D341Med (cell line): ENCODE measurements around the gene LAMC1.
"Not testable (repeated sequence)": the region's sequence is repeated elsewhere in the genome, so short reads cannot be mapped to it uniquely, and the experiment has no call there.

Experiments
- DNase-seq: peaks from one replicate; pipeline ENCODE4 v3.0.0; 2012; ENCODE audit warnings: low spot score

Gene LAMC1

DNA sequence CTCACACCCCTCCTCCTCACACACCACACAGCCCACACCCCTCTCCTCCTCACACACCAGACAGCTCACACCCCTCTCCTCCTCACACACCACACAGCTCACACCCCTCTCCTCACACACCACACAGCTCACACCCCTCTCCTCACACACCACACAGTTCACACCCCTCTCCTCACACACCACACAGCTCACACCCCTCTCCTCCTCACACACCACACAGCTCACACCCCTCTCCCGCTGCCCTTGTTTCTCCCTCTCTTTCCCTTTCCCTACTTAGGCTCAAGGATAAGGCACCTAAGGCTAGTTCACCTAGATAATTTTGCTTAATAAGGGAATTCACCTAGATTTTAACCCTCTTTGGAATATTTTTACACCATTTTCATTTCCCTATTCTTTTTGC, 126.8 kb downstream of the LAMC1 start:
- not testable (repeated sequence) for DNase-seq

GRCh38 chr1:183150445-183150844, 127.2 kb downstream of the LAMC1 start:
- DNase-seq, result no peak

DNA sequence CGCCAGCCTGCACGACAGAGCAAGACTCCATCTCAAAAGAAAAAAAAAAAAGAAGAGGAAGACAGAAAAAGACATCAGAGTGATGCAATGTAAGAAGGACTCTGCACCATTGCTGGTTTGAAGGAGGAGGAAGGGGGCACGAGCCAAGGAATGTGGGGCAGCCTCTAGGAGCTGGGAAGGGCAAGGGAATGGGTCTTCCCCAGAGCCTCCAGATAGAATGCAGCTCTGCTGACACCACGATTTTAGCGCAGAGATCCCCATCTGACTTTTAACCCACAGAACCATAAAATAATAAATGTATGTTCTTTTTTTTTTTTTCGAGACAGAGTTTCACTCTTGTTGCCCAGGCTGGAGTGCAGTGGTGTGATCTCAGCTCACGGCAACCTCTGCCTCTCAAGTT, 129.0 kb downstream of the LAMC1 start:
- DNase-seq, result no peak

- no peak for DNase-seq
These were observed 132.7 kb downstream of the LAMC1 start for GRCh38 chr1:183155939-183156338.

- peak; percentile 42 for DNase-seq
These were observed 136.7 kb downstream of the LAMC1 start for GRCh38 chr1:183159960-183160359.

DNA sequence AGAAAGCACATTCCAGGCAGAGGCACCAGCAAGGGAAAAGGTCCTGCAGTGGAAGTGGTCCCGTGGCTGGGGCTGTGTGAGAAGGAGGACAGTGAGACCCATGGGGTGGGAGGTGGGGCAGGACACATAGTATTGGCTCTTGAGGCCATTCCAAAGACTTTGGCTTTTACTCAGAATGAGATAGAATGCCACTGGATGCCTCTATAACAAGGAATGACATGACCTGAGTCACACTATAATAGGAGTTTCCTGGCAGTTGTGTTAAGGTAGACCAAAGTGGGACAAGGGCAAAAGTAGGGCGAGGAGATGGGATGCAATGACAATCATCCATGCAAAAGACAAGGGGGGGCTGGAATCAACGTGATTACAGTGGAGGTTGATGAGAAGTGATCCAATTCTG, 138.2 kb downstream of the LAMC1 start:
- DNase-seq, result no peak

- DNase-seq, result no peak
These were observed 140.1 kb downstream of the LAMC1 start for GRCh38 chr1:183163316-183163715.

DNA sequence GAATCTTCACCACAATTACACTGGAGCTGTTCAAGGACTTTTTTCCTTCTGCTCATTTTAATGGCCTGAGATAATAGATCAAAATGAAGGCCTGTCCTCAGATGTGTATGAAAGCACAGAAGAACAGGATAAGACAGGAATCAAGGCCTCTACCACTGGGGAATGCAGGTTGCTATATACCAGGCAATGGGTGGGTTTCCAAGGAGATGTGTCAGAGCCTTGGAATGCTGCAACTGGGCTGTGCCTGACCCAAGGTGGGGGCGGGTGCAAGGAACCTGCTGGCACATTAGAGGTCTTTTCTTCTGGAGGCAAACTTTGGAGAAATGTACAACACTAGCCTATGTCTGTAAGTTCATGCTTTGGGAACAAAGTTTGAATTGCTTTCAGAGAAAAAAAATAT, 141.1 kb downstream of the LAMC1 start:
- no peak for DNase-seq

DNA sequence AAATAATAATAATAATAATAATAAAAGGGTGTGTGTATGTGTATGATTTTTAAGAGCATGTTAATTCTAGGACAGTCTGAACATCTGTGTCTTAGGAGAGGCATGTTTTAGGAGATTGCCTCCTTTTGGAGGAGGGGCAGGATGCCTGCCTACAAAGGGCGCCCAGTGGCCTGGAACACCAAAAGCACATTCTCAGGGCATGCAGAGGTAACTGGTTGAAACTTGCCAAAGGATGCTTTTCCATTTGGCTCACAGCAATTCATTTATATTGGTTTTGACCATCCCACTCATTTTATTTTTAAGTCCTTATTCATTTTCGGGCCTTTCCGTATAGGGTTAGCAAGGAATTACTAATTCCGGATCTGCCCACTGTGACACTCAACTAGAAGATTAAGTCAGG, 141.7 kb downstream of the LAMC1 start:
- DNase-seq, result no peak

DNA sequence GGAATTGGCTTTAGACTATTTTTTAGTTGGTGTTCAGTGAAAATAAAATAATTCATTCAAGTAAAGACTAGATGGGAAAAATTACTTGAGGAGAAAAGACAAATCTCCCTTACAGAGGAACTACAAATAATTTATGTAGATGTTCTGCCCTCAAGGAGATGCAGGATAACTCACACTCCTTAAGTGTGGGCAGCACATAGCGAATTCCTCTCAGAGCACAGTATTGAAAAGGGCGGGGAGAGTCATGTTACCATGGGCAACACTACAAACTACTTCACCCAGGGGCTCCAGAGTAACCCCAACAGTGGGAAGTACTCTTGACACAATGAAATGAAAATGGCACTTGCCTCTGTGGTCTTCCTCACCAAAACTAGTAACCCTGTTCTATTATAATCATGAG, 142.2 kb downstream of the LAMC1 start:
- DNase-seq, result no peak

GRCh38 chr1:183166454-183166853, 143.2 kb downstream of the LAMC1 start:
- DNase-seq, result no peak

DNA sequence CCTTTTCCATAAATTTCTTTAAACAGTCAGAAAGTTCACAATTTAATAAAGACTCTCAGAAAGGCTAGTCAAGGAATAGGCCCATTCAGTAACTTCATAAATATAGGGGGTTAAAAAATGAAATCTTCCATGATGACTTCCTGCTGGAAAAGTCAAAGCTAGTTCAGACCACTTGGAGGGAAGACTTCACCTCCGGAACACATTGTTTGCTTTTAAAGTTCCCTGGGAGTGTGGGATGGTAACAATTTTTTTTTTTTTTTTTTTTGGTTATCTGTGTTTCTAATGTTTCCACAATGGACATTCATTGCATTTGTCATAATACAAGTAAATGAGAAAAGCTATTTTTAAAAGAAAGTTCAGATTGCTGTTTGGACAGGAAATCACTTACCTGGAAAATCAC, 144.5 kb downstream of the LAMC1 start:
- DNase-seq, result no peak

- no peak for DNase-seq
These were observed 145.1 kb downstream of the LAMC1 start for GRCh38 chr1:183168308-183168707.

- no peak for DNase-seq
These were observed 150.6 kb downstream of the LAMC1 start for GRCh38 chr1:183173828-183174227.

GRCh38 chr1:183175631-183176030, 152.4 kb downstream of the LAMC1 start:
- no peak for DNase-seq

DNA sequence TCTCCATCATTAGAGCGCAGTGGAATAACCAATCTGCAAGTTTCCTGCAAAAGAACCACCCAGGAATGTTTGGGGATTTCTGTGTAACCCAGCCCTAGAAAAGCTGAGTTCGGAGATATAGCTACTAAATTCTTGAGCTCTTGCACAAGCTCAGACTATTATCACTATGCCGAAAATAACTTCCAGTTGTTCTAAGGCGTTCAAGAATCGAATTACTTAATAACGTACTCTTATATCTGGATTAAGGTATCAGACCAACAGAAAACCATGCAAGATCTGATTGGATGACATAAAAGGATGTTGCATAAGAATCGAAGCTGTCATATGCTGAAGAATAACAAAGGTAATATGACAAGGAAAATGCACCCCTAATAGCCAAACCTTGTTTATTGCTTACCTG, 155.3 kb downstream of the LAMC1 start:
- no peak for DNase-seq

- DNase-seq, result no peak
These were observed 155.8 kb downstream of the LAMC1 start for GRCh38 chr1:183179033-183179432.

DNA sequence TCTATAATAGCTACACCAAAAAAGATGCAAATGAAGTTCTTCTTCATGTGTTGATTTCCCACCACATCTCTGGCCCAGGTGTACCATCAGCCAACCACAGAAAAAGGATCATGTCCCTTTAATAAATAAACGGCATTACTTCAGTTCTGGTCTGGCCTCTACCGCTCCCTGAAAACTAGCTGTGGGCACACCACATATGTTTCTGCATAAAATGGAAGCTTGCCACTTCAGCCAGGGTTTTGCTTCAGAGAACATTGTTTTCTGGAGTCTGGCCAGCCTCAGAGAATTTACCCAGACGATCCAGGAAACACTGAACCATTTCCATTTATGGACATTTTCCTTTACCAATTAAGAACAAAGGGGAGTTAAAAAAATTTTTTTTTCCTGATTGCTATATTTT, 157.0 kb downstream of the LAMC1 start:
- no peak for DNase-seq

GRCh38 chr1:183180634-183181056, 157.4 kb downstream of the LAMC1 start:
- no peak for DNase-seq

GRCh38 chr1:183185941-183186490, 162.8 kb downstream of the LAMC1 start, which contains the start of gene LAMC2:
Gene LAMC2, plus strand, starts transcription at chr1:183186264. Its CDS starts 89 bp downstream, at chr1:183186353.
- DNase-seq, result peak; percentile 56

DNA sequence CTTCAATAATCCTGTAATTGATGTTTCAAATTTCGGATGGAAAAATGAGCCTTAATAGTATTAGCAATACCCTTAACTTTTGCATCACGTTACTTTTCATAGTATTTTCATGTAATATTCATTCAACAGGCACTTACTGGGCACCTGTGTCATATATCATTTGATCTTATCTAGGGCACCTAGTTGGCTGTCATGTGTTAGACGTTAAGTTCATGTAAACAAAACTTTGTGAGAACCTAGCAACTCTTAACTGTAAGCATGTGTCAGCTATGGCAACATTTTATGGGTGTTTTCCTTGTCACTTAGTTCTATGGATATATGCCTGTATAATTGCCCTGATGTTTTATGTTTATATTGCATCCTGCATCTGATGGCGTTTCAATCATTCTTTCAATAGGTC, 163.6 kb downstream of the LAMC1 start:
- no peak for DNase-seq

DNA sequence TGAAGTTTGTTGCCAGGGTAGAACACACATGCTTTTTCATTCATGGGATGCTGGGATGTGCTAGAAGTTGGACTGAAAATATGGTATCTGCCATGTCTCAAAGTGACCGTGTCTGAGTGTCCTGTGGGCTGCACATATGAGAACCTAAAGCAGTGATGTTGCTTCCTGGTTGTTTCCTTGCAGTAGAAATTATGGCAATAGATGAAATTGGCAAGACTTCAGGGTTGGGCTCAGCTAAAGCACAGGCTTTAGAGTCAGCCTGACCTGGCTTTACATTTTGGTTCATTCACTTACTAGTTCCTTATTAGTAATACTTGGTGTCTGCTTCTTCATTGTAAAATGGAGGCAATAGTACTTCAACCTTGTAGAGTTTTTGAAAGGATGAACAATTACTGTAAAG, 165.0 kb downstream of the LAMC1 start:
- no peak for DNase-seq

DNA sequence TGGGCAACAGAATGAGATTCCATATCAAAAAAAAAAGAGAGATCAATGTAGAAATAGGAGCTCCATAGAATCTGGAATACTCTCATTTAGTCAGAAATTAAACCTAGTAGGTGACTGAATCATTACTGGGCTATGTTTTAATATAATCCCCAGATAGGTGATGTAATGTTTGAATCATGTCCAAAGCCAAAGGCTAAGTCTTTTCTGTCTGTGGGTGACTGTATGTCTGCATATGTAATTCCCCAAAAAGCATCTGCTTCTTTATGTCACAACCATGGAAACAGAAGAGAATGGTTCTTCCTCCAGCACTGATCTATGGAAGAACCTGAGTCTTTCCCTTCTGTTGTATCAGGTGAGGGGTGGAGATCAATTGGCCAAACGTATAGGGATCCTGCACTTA, 168.6 kb downstream of the LAMC1 start:
- no peak for DNase-seq

DNA sequence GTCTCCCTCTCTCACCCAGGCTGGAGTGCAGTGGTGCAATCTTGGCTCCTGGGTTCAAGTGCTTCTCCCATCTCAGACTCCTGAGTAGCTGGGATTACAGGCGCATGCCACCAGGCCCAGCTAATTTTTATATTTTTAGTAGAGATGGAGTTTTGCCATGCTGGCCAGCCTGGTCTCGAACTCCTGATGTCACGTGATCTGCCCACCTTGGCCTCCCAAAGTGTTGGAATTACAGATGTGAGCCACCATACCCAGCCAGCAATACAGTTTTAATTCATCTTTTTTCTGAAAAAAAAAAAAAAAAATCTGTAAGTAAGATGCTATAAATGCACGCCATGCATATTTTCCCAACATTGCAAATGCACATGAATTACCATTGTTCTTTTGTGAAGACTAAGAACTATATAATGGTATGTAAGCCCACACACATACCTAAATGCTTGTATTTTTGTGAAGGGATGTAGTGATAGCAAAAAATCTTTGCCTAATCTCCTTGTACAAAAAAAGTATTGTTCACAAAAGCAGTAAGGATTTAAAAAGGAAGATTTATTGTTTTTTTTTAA, 170.8 kb downstream of the LAMC1 start:
- no peak for DNase-seq
